HepG2 (cell line): ENCODE data around the gene TRAPPC12. TPM values are rescaled to one million over a fixed set of nuclear protein-coding genes. Genes with fewer than 3 reads are reported as not detected.

ENCODE experiments used
- ARNT ChIP-seq: fragments of 450-650 bp; IDR thresholded peaks from 2 replicates; pipeline ENCODE4 v1.6.1; 2017
- CENPT ChIP-seq: sonication (generic); formaldehyde crosslinking; IDR thresholded peaks from 2 replicates; pipeline ENCODE4 v1.8.0; 2022; ENCODE audit warnings: low read depth, mild to moderate bottlenecking, moderate library complexity, missing genetic modification reagents
- ELF1 ChIP-seq: sonication (generic); formaldehyde crosslinking; IDR thresholded peaks from 2 replicates; pipeline ENCODE4 v1.4.0; 2020; ENCODE audit warnings: missing genetic modification reagents
- KDM2A ChIP-seq: sonication (generic); formaldehyde crosslinking; IDR thresholded peaks from 2 replicates; pipeline ENCODE4 v1.4.0; 2020; ENCODE audit warnings: low read depth, missing genetic modification reagents, borderline replicate concordance
- RBFOX2 ChIP-seq: fragments of 200-400 bp; formaldehyde crosslinking; IDR thresholded peaks from 2 replicates; pipeline ENCODE4 v1.6.1; 2017; ENCODE audit warnings: low read depth, mild to moderate bottlenecking, low read length
- RFXANK ChIP-seq: IDR thresholded peaks from 2 replicates; pipeline ENCODE4 v1.6.1; 2016
- SALL1 ChIP-seq: sonication (generic); formaldehyde crosslinking; IDR thresholded peaks from 2 replicates; pipeline ENCODE4 v1.8.0; 2022; ENCODE audit warnings: mild to moderate bottlenecking, missing genetic modification reagents
- SP1 ChIP-seq, 2 experiments: fragments of 450-650 bp in 1 of 2; sonication (generic) in 1 of 2; formaldehyde crosslinking in 1 of 2; IDR thresholded peaks; 2 replicates each; pipeline versions ENCODE4 v1.4.0 to v1.6.1; 2016 to 2020; ENCODE audit warnings: missing genetic modification reagents in 1 of 2
- U2AF2 ChIP-seq: fragments of 200-400 bp; formaldehyde crosslinking; IDR thresholded peaks from 2 replicates; pipeline ENCODE4 v1.6.1; 2017; ENCODE audit warnings: low read depth, mild to moderate bottlenecking, low read length
- YY1 ChIP-seq: IDR thresholded peaks from 2 replicates; pipeline ENCODE4 v1.6.1; 2011; ENCODE audit warnings: low read length, low read depth, moderate library complexity, mild to moderate bottlenecking; ENCODE audit not compliant: insufficient read depth, insufficient replicate concordance
- ZBTB3 ChIP-seq: sonication (generic); formaldehyde crosslinking; IDR thresholded peaks from 2 replicates; pipeline ENCODE4 v1.4.0; 2020; ENCODE audit warnings: low read depth, mild to moderate bottlenecking, moderate library complexity, missing genetic modification reagents, borderline replicate concordance
- ZMAT3 ChIP-seq: sonication (generic); formaldehyde crosslinking; conservative IDR thresholded peaks from 2 replicates; pipeline ENCODE4 v1.7.0; 2021; ENCODE audit warnings: missing genetic modification reagents
- ZNF496 ChIP-seq: sonication (generic); formaldehyde crosslinking; IDR thresholded peaks from 2 replicates; pipeline ENCODE4 v1.8.1; 2023; ENCODE audit warnings: mild to moderate bottlenecking, moderate library complexity, missing genetic modification reagents; ENCODE audit not compliant: insufficient replicate concordance
- polyA plus RNA-seq, 8 experiments: library from polyadenylated mRNA; depleted of rRNA in 3 of 8; stranded (reverse) in 7 of 8; unstranded in 1 of 8; fragments of >200 nt; fragmentation: Illumina TruSeq in 4 of 8; extraction: Trizol in 4 of 8; gene quantifications; 2 replicates each; pipeline versions ENCODE4 v1.2.1 to v1.2.3, GENCODE V29; 2011 to 2016; ENCODE audit warnings: low read depth in 4 of 8, missing spikeins in 1 of 8, mixed read lengths in 1 of 8; ENCODE audit not compliant: insufficient read depth in 1 of 8
- total RNA-seq, 5 experiments: library from RNA; depleted of rRNA; stranded (reverse); fragments of >200 nt; fragmentation: Illumina TruSeq; extraction: Trizol; gene quantifications; 2 replicates each; pipeline ENCODE4 v1.2.3, GENCODE V29; 2016; ENCODE audit warnings: low read depth in 1 of 5
- TF ChIP-seq, protein P1 (sequence below): sonication (generic); formaldehyde crosslinking; IDR thresholded peaks from 2 replicates; pipeline ENCODE4 v1.4.0; 2020; ENCODE audit warnings: missing genetic modification reagents, low read depth, mild to moderate bottlenecking, borderline replicate concordance
- TF ChIP-seq, protein P2 (sequence below): sonication (generic); formaldehyde crosslinking; IDR thresholded peaks from 2 replicates; pipeline ENCODE4 v1.9.0; 2021; ENCODE audit warnings: missing genetic modification reagents, mild to moderate bottlenecking, borderline replicate concordance
- TF ChIP-seq, protein P3 (sequence below): sonication (generic); formaldehyde crosslinking; IDR thresholded peaks from 2 replicates; pipeline ENCODE4 v1.8.0; 2022; ENCODE audit warnings: mild to moderate bottlenecking, missing genetic modification reagents
- TF ChIP-seq, protein P4 (sequence below): sonication (generic); formaldehyde crosslinking; IDR thresholded peaks from 2 replicates; pipeline ENCODE4 v1.4.0; 2020; ENCODE audit warnings: missing genetic modification reagents, mild to moderate bottlenecking, borderline replicate concordance
- TF ChIP-seq, protein P5 (sequence below): sonication (generic); formaldehyde crosslinking; IDR thresholded peaks from 2 replicates; pipeline ENCODE4 v1.9.0; 2021; ENCODE audit warnings: missing genetic modification reagents, borderline replicate concordance

TRAPPC12 gene
- total and polyA plus RNA-seq, 2 of the 13 experiments (the other 11 are each of a cell fraction or from before 2014, with no cell fraction given): 46.4 to 97.7 TPM

DNA sequence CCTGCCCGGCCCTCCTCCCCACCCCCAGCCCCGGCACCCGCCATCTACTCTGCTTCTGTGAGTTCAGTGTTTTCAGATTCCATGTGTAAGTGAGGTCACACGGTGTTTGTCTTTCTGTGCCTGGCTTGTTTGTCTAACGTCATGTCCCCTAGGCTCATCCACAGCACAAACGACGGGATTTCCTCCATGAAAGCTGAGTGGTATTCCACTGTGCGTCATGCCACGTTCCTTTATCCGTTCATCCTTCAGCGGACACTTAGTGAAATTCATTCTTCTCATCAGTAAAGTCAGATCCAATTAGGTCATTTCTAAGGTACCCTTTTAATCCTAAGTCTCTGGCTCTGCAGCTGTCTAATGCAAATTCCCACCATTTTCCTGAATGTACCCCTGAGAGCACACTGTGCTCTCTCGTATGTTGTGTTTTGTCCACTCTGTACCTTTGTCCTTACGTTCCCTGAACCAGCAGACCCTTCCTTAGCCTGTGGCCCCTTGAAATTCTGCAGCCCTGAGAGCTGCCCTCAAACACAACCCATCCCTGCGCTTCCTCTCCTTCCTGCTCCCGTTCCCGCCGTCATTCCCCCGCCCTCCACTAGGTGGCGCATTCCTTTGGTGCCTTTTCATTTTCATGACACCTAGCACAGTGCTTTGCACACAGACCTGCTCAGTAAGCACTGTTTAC lies 44.1 kb downstream of the TRAPPC12 start (continued):
- TF ChIP-seq, protein P1, sequence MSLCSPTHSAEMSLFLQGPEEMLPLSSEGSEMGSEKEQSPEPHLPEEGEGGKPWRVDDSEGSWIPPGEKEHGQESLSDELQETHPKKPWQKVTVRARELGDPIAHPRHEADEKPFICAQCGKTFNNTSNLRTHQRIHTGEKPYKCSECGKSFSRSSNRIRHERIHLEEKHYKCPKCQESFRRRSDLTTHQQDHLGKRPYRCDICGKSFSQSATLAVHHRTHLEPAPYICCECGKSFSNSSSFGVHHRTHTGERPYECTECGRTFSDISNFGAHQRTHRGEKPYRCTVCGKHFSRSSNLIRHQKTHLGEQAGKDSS (CRISPR knock-in tag): 0 out of 2 replicates have a peak, but pooled peaks have one; percentile 58
- TF ChIP-seq, protein P2, sequence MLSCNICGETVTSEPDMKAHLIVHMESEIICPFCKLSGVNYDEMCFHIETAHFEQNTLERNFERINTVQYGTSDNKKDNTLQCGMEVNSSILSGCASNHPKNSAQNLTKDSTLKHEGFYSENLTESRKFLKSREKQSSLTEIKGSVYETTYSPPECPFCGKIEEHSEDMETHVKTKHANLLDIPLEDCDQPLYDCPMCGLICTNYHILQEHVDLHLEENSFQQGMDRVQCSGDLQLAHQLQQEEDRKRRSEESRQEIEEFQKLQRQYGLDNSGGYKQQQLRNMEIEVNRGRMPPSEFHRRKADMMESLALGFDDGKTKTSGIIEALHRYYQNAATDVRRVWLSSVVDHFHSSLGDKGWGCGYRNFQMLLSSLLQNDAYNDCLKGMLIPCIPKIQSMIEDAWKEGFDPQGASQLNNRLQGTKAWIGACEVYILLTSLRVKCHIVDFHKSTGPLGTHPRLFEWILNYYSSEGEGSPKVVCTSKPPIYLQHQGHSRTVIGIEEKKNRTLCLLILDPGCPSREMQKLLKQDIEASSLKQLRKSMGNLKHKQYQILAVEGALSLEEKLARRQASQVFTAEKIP (CRISPR knock-in tag): no peak
- no peak for TF ChIP-seq RBFOX2
- TF ChIP-seq SALL1 (CRISPR knock-in tag): peak; percentile 80
- TF ChIP-seq SP1 (IDR thresholded peaks at IDR 0.05): no peak
- no peak for TF ChIP-seq SP1 (CRISPR knock-in tag; IDR thresholded peaks at IDR 0.05)
- TF ChIP-seq, protein P3, sequence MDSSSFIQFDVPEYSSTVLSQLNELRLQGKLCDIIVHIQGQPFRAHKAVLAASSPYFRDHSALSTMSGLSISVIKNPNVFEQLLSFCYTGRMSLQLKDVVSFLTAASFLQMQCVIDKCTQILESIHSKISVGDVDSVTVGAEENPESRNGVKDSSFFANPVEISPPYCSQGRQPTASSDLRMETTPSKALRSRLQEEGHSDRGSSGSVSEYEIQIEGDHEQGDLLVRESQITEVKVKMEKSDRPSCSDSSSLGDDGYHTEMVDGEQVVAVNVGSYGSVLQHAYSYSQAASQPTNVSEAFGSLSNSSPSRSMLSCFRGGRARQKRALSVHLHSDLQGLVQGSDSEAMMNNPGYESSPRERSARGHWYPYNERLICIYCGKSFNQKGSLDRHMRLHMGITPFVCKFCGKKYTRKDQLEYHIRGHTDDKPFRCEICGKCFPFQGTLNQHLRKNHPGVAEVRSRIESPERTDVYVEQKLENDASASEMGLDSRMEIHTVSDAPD (CRISPR knock-in tag): no peak
- no peak for TF ChIP-seq ZMAT3 (CRISPR knock-in tag)
- TF ChIP-seq, protein P4, sequence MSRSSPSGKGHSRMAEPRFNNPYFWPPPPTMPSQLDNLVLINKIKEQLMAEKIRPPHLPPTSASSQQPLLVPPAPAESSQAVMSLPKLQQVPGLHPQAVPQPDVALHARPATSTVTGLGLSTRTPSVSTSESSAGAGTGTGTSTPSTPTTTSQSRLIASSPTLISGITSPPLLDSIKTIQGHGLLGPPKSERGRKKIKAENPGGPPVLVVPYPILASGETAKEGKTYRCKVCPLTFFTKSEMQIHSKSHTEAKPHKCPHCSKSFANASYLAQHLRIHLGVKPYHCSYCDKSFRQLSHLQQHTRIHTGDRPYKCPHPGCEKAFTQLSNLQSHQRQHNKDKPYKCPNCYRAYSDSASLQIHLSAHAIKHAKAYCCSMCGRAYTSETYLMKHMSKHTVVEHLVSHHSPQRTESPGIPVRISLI (CRISPR knock-in tag): no peak
- TF ChIP-seq CENPT (CRISPR knock-in tag): no peak
- TF ChIP-seq ZBTB3 (CRISPR knock-in tag): no peak
- peak; percentile 22 for TF ChIP-seq YY1
- TF ChIP-seq RFXANK (CRISPR knock-in tag): no peak
- TF ChIP-seq ARNT: no peak
- TF ChIP-seq KDM2A: 0 out of 2 replicates have a peak, but pooled peaks have one; percentile 72
- TF ChIP-seq U2AF2: no peak
- TF ChIP-seq, protein P5, sequence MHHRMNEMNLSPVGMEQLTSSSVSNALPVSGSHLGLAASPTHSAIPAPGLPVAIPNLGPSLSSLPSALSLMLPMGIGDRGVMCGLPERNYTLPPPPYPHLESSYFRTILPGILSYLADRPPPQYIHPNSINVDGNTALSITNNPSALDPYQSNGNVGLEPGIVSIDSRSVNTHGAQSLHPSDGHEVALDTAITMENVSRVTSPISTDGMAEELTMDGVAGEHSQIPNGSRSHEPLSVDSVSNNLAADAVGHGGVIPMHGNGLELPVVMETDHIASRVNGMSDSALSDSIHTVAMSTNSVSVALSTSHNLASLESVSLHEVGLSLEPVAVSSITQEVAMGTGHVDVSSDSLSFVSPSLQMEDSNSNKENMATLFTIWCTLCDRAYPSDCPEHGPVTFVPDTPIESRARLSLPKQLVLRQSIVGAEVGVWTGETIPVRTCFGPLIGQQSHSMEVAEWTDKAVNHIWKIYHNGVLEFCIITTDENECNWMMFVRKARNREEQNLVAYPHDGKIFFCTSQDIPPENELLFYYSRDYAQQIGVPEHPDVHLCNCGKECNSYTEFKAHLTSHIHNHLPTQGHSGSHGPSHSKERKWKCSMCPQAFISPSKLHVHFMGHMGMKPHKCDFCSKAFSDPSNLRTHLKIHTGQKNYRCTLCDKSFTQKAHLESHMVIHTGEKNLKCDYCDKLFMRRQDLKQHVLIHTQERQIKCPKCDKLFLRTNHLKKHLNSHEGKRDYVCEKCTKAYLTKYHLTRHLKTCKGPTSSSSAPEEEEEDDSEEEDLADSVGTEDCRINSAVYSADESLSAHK: no peak
- TF ChIP-seq ZNF496 (CRISPR knock-in tag): no peak
- TF ChIP-seq ELF1: peak; percentile 54; the same call in 1 of the 2 replicates
